GM21447 (cell line): ENCODE results near the gene TMEM207.

Source experiments
- ATAC-seq: cut with Tn5 transposase; IDR thresholded peaks from one replicate; pipeline ENCODE4 v1.9.1; 2021; ENCODE audit not compliant: unreplicated experiment

The TMEM207 gene

DNA sequence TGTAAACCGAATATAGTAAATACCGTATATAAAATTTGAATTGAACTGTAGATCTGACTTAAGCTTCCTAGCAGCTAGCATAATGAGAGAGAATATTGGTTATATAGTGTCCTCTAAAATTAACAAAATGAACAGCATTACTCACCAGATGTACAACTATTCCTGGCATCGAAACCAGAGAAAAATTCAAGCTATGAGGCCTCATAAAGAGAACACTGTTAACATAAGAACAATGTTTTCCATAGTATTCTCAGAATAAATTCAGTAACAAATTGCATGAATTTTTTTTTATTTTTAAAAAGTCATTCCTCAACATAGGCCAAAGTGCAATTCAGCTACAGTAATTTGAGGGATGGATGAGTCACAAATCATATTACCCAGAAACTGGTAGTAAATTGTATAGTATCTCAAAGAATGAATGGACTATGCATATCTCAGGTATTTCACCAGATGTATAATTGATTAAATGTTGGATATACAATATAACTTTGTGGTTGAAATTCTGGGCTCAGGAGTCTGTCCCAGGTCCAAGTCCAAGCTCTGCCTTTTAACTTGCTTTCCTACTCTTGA is 5.0 kb downstream of the TMEM207 start:
- no peak for ATAC-seq

DNA sequence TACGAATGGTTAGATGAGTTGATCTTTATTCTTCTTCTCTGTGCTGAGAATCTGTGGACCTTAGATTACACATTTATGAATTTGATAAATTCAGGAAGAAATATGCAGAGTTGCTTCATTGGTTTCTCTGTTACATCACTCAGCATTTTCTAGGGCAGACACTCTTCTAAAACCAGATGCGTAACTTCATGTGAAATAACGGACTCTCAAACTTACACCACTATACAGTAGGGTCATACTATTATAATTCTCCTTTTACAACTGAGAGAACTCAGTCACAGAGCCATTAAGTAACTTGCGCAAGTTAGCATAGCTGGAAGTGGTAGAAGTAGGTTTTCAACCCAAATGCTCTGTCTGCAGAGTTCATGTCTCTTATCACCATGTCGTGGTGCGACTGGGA is 5.7 kb downstream of the TMEM207 start:
- ATAC-seq, result no peak

DNA sequence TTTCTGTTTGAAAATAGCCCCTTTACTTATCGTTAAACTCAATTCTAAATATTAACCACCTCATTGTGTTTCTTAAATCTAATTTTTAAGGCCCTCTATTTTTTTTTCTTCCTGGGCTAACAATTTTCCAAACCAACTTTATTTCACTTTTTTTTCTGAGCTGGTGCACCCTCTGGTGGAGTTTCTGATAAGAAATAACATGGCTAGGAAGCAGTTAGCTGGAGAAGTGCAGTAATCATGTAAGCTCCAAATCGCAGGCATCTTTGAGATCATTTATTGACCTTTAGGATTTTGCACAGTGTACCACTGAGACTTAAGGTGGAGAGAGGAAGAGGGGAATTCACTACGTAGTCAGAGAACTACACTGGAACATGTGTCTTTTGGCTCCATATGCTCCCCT is 6.4 kb downstream of the TMEM207 start:
- no peak for ATAC-seq

DNA sequence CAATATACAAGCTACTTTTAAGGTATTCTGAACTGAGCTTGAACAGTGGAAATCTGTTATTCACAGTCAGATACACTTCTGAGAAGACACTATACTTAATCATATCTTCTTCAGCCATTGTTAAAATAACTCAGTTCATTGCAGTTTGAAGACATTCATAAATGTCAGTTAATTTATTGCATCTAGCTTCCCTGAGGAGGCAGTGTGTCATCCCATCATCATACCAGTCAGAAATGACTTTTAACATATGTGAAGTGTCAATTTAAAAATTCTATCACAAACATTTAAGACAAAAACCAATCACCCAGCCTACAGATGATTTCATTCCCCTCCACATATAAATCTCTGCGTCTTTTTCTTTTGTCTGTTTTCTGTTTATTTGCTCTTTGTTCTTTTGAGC is 7.5 kb downstream of the TMEM207 start:
- no peak for ATAC-seq

DNA sequence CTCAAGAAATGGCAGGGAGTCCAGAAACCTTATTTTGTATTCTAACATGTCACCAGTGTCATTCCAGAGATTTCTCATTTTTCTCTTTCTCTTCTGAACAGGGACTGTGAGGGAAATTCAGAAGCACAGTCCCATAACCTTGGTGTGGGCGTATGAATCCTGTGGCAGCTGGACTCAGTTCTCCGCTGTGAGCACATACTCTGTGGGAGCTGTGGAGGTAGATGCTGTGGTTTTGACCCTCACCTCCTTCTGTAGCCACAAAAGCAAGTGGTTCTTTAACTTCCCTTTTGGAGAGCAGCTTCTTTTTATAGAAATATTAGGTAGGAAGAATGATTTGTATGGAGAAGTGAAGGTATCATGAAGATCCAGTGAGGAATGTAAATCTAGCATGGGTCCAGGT is 13.4 kb downstream of the TMEM207 start:
- ATAC-seq, result no peak

DNA sequence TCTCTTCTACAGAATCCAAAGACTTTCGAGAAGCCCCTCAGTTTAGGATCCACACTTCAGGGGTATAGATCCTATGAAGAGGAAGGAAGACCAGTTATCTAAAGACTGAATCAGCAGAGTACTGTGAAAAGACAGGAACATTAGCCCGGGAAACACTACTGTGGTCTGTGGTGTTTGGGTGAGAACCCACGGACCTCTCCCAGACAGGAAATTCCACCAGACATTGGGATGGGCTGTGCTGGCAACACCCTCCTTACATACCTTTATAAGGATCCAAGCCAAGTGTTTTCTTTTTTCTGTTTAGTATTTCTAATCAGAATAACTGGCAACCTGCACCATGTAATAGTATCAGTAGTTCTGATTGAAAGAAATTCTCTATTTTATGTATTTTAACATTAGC is 14.1 kb downstream of the TMEM207 start:
- no peak for ATAC-seq

DNA sequence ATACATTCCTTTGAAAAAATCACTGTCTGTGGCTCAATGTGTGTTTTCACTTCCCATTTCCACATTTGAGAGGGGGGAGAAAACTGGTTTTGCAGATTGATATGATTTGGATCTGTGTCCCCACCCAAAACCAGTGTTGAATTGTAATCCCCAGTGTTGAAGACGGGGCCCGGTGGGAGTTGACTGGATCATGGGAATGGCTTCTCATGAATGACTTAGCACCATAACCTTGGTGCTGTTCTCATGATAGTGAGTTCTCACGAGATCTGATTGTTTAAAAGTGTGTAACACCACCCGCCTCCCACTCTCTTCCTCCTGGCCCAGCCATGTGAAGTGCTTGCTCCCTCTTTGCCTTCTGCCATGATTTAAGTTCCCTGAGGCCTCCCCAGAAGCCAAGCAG is 16.1 kb downstream of the TMEM207 start:
- ATAC-seq, result no peak

DNA sequence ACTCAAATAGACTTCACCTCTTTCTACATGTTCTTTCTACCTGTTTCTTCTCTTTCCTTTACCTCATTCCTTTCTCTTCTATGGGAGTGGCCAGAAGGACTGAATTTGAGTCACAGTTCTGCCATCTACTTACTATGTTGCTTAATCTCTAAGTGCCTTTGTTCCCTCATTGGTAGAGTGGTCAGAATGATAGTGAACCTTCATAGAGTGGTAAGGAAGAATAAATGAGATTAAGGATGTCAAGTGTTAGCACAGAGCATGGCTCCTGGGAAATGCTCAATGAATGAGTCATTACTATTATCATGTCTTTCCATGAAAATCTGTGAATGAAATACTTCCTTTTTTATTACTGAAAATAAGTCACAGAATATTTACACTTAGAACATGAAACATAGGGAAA is 17.5 kb downstream of the TMEM207 start:
- ATAC-seq, result no peak

DNA sequence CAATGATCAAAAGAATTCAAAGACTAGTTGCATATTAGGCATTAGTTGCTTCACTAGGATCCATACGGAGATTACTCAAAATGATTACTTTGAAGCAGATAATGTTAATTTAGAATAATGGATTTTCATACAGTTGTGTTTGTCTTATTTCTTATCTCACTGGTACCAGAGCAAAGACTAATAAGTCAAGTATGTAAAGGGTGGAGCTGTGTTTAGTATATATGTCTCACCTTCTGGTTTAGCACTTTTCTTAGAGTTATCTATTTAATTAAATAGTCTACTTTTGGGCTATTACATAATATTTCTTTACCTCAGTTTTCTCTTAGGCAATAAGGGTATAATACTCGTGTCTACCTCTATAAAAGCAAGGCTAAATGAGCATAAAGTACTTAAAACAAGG is 18.8 kb downstream of the TMEM207 start:
- no peak for ATAC-seq

DNA sequence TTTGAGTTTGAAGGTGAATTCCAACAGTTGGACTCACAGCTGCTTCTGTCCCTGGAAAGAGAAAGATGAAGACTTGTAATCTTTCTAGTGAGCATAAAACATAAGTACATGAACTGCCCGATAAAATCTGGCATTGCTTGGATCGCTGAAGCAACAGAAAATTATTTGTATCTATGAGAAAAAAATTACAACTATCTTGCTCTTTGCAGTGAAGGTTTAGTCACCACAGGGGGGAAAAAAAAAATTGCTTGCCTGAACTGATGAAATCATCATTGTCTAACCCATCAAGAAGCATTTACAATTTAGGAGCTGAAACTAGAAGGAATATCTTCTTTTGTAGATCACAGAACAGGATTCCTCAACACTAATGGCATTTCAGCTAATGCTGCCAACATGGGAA is 20.0 kb downstream of the TMEM207 start:
- ATAC-seq, result no peak

DNA sequence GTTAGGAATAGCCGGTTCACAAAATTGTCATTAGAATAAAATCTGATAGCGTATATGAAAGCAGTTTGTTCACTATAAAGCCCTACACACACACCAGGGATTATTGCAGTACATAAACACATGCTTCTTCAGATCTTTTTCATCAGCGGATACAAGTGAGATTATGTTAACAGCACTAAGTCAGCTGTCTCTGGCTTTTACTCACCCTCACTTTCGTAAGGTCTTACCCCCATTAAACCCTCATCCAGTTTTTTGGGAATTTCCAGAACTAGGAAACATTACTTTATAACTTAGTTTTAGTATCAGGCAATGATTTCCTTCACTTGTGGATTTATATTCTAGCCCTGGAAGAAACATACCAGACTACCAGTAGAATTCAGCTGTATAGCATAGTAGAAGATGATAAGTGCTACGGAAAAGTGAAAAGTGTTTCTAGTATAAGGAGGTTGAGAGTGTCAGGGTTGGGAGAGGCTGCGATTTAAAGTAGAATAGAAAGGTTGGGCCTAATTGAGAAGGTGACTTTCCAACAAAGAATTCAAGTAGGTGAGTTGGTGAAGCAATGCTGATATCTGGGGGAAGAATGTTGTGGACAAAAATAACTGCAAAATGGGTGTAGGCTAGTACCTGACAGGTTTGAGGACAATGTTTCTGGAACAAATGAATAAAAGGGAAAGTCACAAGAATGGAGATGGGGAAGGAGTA is 22.7 kb downstream of the TMEM207 start:
- ATAC-seq, result no peak

DNA sequence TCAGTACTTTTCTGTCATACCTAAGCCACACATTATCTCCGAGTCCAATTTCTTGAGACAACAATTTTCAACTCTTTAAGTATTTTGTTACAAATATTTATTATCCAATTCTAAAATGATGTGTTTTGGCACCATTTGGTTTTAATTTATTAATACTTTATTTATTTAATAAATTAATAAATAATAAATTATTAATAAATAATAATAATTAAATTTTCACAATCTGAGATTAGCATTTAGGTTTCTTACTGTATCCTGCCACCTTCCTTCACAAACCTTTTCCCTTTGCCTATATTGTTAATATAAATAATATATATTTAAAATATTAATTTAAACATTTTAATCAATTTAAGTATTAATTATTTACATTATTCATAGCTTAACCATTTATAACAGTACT is 23.9 kb downstream of the TMEM207 start:
- no peak for ATAC-seq

DNA sequence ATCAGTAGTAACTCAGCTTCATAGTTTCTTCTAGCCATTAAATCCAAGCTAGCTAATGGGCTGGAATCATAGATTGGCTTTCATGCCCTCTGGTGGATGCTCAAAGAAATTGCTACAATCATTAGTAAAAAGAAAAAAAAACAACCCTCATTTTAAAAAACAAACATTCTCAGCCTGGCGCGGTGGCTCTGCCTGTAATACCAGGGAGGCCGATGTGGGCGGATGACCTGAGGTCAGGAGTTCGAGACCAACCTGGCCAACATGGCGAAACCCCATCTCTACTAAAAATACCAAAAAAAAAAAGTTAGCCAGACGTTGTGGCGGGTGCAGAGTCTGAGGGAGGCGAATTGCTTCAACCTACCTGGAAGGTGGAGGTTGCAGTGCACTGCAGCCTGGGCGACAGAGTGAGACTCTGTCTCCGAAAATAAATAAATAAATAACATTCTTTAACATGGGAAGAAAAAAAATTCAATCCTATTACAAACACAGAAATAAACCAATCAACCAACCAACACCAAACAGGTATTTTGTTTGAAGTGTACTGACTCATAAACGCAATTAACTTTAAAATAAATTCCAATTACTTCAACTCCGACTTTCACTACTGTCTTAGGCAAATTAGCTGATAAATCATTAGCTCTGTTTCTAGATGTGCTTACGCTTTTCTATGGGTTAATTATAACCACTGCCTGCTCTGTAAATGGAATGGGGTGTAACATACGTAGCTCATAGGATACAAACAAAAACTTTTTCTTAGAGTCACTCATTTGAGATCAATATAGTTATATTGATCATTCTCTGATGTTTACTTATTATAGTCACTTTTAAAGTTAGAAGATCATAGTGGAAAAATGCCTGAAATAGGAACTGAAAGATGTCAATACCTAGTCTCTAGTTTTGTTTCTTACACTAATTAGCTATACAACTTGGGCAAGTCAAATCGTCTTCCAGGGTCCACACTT is 24.9 kb downstream of the TMEM207 start:
- ATAC-seq, result peak; percentile 60

DNA sequence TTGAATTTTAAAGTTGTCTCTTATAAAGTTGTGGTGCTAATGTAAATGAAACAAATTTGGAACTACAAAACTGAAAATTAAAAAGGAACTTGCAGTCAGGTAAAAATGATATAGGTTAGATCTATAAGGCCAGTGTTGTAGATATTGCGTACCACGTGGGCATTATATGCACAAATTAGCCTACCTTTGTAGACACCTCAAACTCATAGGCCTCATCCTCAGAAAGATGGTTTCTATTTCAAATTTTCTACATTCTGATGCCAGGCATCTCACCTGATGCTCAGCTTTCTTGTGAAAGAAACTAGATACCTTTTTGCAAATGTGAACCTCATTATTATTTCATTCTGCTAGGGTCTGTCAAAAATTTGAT is 25.6 kb downstream of the TMEM207 start:
- ATAC-seq, result peak; percentile 9

DNA sequence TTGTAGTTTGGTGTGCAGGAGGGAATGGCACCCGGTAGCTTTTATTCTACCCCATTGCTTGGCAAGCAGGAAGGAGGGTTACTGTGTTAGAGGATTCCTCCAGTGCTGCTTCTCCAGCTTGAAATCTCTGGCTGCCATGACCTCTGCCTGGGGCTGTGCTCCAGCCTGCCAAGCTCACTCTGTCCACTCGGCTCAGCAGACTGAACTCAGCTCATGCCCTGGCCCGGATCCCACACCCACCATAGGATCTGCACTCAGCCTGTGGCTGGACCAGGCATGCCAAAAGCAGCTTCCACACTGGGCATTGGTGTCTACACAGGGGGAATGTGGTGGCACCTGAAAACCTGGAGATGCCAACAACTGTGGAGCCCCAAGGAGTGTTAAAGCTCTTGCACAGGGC is 35.4 kb downstream of the TMEM207 start:
- ATAC-seq, result no peak

DNA sequence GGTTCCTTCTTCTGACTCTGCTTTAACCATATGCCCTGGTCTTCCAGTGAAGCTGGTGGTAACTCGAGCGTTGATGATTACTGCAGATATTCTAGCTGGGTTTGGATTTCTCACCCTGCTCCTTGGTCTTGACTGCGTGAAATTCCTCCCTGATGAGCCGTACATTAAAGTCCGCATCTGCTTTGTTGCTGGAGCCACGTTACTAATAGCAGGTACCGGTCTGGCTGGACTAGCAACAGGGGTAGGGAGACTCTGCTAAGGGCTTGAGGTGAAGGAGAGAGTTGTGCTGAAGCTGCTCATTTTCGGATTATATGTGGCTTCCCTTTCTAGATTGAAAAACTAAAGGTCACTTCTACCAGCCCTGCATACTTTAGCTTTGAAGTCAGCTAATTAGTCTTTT is 45.0 kb downstream of the TMEM207 start:
- ATAC-seq, result no peak

DNA sequence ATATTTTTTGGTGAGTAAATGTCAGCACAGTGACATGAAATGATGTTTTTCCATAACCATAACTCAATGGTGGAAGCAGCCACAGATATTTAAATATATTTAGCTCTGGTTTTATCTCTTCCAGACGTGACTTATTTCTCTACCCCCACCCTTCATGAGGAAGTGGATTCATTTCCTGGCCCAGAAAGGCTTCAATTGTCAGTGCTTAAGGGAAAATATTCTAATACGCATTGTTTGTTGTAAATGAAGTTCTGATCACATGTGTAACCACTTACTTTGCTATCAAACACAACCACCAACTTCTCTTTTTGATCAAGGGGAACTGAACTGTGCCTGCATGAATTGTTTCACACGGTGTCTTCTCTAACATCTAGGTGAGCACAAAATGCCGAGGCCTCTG is 47.7 kb downstream of the TMEM207 start:
- no peak for ATAC-seq

DNA sequence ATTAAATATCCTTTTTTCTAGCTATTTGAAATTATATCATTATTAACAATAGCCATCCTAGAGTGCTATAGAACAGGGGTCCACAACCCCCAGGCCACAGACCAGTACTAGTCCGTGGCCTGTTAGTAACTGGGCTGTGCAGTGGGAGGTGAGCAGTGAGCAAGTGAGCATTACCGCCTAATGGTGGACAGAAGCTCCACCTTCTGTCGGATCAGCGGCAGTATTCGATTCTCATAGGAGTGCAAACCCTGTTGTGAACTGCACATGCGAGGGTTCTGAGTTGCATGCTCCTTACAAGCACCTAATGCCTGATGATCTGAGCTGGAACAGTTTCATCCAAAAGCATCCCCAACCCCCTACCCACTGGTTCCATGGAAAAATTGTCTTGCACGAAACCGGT is 50.0 kb downstream of the TMEM207 start:
- ATAC-seq, result no peak

DNA sequence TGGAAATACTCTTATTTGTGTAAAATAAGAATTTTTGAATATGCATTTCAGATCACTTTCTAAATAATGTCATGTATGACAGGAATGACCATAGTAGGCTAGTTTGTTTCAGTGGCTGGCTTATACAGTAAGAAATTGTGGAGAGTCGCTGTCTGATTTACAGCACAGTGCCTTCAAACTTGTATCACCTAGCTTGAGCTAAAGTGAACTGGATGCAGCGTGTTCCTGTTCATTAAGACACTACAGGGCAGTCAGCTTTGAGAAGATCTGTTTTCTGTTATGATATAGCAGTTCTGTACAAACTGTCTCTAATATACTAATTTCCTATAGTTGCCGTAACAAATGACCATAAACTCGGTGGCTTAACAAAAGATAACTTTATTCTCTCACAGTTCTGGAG is 51.8 kb downstream of the TMEM207 start:
- ATAC-seq, result no peak

DNA sequence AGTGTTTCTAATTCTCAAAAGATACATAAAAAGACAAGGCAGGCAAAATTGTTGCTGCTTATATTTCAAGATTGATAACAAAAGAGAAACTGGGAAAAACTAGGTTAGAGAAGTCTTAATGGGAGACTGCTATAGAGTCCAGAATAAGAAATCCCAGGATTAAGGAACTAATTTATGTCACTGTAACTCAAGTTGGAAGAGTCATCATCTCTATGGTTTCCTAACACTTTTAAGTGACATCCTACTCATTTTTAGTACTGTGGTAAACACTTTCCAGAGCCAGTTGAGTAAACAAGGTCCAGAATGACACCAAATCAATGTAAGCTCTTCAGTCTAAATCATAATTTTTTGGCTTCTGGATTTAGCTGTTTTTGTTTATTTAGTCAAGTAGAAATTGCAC is 53.7 kb downstream of the TMEM207 start:
- no peak for ATAC-seq

DNA sequence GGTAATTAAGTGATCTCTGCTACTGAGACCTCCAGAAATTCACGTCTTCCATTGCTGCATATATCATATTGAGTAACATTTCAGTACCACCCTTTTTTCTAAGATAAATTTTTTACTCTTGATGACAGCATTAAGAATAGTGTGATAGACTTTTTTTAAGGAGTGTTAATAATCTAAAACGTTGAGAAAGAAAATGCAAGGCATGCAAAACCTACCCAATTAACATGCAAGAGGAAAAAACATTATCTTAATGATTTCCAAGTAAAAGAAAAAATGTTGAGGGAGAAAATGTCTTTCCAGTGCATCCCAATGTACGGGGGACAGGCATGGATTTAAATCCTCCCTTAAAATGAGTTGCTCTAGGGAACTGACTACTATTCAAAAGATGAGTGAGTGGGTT is 61.0 kb downstream of the TMEM207 start:
- ATAC-seq, result no peak

DNA sequence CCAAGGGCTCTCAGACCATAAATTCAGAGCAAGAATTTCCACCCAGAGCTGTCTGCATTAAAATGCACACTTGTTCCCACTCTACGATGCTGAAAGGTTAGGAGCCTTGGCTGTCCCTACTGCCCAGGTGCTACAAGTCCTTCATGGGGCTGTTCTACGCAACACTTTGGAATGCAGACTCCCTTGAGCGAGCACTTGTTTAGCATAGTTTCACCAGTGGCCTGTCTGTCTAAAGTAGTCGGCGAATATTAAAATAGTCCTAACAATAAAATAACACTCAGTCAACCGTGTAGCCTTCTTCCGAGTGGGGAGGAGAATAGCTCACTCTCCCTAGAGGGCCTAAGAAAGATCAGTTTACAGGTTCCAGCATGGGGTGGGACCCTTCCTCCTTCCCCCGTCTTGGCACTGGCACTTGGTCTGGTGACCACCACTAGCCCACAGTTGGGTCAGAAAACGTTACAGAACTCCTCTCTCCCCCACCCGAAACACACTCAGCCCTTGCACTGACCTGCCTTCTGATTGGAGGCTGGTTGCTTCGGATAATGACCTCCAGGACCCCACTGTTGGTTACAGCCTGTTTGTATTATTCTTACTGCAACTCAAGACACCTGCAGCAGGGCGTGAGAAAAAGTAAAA is 62.0 kb downstream of the TMEM207 start, which contains the start of gene CLDN16:
CLDN16 (plus strand) TSS at position 586 of the 636 bp plus-strand sequence. CDS start 167 bp downstream, outside the sequence.
- ATAC-seq, result no peak
